Esophagus squamous epithelium (tissue), 4 donors: ENCODE results near the gene SLC7A9.

ENCODE experiments used
- CTCF ChIP-seq, 6 experiments: fragments of 450-650 bp in 4 of 6; fragments of 200-600 bp in 2 of 6; sonication (generic) in 2 of 6; IDR thresholded peaks; one replicate each; pipeline ENCODE4 v1.5.1; 2016 to 2019; ENCODE audit warnings: antibody characterized with exemption in 6 of 6, mild to moderate bottlenecking in 4 of 6, moderate library complexity in 4 of 6
- POLR2A ChIP-seq, 4 donors: fragments of 450-650 bp; IDR thresholded peaks; one replicate each; pipeline ENCODE4 v1.6.1; 2017; ENCODE audit warnings: antibody characterized with exemption in 4 of 4, mild to moderate bottlenecking in 4 of 4, moderate library complexity in 3 of 4

GRCh38 chr19:32896516-32897214 is 27.1 kb upstream of the SLC7A9 start:
- TF ChIP-seq CTCF (IDR thresholded peaks at IDR 0.05): no peak
- no peak for TF ChIP-seq POLR2A (IDR thresholded peaks at IDR 0.05)
